Lung (tissue), 12 donors: ENCODE results near the gene ALX3. TPM values are rescaled to one million over a fixed set of nuclear protein-coding genes. Genes with fewer than 3 reads are reported as not detected.

ENCODE experiments used
- ATAC-seq: fragments of 200-7000 bp; cut with Tn5 transposase; one replicate; pipeline ENCODE4 v1.9.1; 2020; ENCODE audit warnings: moderate number of reproducible peaks; ENCODE audit not compliant: insufficient read depth, low FRiP score
- DNase-seq, 3 donors: peaks; one replicate each; pipeline ENCODE4 v3.0.0-alpha.2; 2013 to 2017
- H3K27ac ChIP-seq, 2 donors: one replicate each; pipeline ENCODE4 v1.5.1; 2013; ENCODE audit warnings: mild to moderate bottlenecking in 2 of 2, moderate library complexity in 2 of 2, control low read depth in 1 of 2, inconsistent platforms in 1 of 2, low read depth in 1 of 2, low read length in 1 of 2
- H3K27me3 ChIP-seq, 3 donors: one replicate each; pipeline ENCODE4 v1.5.1; 2013; ENCODE audit warnings: low read length in 2 of 3; ENCODE audit not compliant: control insufficient read depth in 3 of 3, insufficient read depth in 3 of 3
- H3K36me3 ChIP-seq, 4 donors: one replicate each; pipeline ENCODE4 v1.5.1; 2013; ENCODE audit warnings: low read length in 4 of 4, mild to moderate bottlenecking in 1 of 4, moderate library complexity in 1 of 4; ENCODE audit not compliant: control insufficient read depth in 4 of 4, insufficient read depth in 4 of 4
- H3K4me1 ChIP-seq, 5 donors: one replicate each; pipeline ENCODE4 v1.5.1; 2013; ENCODE audit warnings: low read length in 5 of 5, mild to moderate bottlenecking in 2 of 5, moderate library complexity in 1 of 5; ENCODE audit not compliant: control insufficient read depth in 5 of 5, insufficient read depth in 5 of 5
- H3K4me3 ChIP-seq: one replicate; pipeline ENCODE4 v1.5.1; 2013; ENCODE audit warnings: mild to moderate bottlenecking, control low read depth, moderate library complexity
- H3K9ac ChIP-seq, 2 donors: one replicate each; pipeline ENCODE4 v1.5.1; 2013; ENCODE audit warnings: low read length in 2 of 2, control low read depth in 1 of 2; ENCODE audit not compliant: insufficient read depth in 1 of 2
- H3K9me3 ChIP-seq, 4 donors: one replicate each; pipeline ENCODE4 v1.5.1; 2013; ENCODE audit warnings: low read length in 3 of 4, mild to moderate bottlenecking in 1 of 4, moderate library complexity in 1 of 4; ENCODE audit not compliant: control insufficient read depth in 4 of 4, insufficient read depth in 3 of 4
- WGBS, 2 donors: extraction: QIAGEN DNeasy Blood & Tissue Kit; methylation state at CpG; one replicate each; pipeline ENCODE4 v1.1.7; 2013; 5-methylcytosine and 5-hydroxymethylcytosine counted together
- polyA plus RNA-seq, 2 donors: library from polyadenylated mRNA; stranded (reverse); fragments of 200-250 nt; gene quantifications; one replicate each; pipeline ENCODE4 v1.2.1, GENCODE V29; 2013
- total RNA-seq, 2 donors: library from RNA; depleted of rRNA in 1 of 2; stranded (reverse); fragments of >200 nt in 1 of 2; gene quantifications; one replicate each; pipeline ENCODE4 v1.2.1, GENCODE V29; 2014 to 2021
- TF ChIP-seq, protein P1 (sequence below): IDR thresholded peaks from 2 replicates; pipeline ENCODE4 v1.5.1; 2012; ENCODE audit warnings: mild to moderate bottlenecking; ENCODE audit errors: control extremely low read depth, extremely low read depth
- donor health status: control.
- donor health status: control.
- donor health status: Bipolar disorder and iron deficiency.
- donor health status: healthy.
- donor health status: DM: yes; HTN: yes; CAD: no.

The ALX3 gene
- total and polyA plus RNA-seq, 4 donors: 0.13 to 0.16 TPM; not detected in 2

DNA sequence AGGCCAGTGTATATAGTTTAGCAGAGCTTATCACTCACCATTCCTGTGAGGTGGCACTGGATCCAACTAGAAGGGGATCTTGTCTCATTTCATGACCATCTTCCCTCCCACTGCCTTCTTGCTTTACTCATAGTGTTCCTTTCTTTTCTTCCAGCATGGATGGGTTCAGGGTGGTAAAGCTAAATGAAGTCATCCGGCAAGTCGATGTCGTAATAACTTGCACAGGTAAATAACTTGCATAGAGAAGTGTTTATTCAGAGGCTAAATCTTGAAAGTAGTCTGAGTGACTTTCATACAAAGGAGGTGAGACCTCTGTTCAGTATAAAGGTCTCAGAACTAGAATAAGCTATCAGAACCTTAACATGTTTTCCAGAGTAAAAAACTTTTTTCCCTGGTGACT, 52.7 kb downstream of the ALX3 start:
- WGBS, 2 donors: 81 to 97% methylated on average over 3 of the region's 3 CpGs
- peaks cover 41 to 73% (median 55%) of the 10 kb centered on the region in 4 donors for H3K36me3 ChIP-seq
- no peaks in the 10 kb centered on the region for H3K4me1 ChIP-seq
- H3K4me3 ChIP-seq: no peak overlapping the region
- DNase-seq (no peak), ATAC-seq (no peak)
- no peaks in the 10 kb centered on the region for H3K27me3 ChIP-seq
- TF ChIP-seq, protein P1, sequence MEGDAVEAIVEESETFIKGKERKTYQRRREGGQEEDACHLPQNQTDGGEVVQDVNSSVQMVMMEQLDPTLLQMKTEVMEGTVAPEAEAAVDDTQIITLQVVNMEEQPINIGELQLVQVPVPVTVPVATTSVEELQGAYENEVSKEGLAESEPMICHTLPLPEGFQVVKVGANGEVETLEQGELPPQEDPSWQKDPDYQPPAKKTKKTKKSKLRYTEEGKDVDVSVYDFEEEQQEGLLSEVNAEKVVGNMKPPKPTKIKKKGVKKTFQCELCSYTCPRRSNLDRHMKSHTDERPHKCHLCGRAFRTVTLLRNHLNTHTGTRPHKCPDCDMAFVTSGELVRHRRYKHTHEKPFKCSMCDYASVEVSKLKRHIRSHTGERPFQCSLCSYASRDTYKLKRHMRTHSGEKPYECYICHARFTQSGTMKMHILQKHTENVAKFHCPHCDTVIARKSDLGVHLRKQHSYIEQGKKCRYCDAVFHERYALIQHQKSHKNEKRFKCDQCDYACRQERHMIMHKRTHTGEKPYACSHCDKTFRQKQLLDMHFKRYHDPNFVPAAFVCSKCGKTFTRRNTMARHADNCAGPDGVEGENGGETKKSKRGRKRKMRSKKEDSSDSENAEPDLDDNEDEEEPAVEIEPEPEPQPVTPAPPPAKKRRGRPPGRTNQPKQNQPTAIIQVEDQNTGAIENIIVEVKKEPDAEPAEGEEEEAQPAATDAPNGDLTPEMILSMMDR: no peak
- no peaks in the 10 kb centered on the region for H3K9me3 ChIP-seq
- no peak overlapping the region for H3K9ac ChIP-seq
- H3K27ac ChIP-seq: no peak overlapping the region

DNA sequence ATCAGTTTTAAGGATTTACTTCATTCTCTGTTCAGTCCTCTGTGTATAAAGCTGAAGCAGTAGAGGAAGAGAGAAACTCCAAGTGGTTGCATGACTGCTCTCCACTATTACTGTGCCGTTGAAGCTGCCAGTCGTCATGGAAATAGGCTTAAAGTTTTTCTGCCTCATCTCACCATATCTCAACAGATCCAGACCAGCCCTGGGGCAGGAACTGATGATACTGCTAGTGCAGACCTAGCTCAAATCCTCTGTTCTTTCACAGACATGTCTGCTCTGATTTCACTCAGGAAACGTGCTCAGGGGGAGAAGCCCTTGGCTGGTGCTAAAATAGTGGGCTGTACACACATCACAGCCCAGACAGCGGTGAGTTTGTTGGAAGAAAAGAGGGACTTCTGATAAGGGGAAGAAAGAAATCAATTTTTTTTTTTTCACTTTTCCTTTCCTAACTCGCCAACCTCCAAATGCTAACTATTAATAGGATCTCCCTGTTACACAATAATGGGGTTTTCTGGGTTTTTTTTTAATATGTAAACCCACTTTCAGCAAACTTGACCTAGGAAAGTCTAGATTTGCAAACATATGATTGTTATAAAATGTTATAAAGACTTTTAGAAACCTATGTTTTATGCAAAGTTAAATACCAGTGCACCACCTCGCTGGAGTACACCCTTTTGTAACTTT, 58.2 kb downstream of the ALX3 start:
- DNase-seq: no peak
- H3K9me3 ChIP-seq: no peaks in the 10 kb centered on the region
- H3K9ac ChIP-seq: no peak overlapping the region
- no peak overlapping the region for H3K27ac ChIP-seq
- TF ChIP-seq, protein P1: no peak
- no peaks in the 10 kb centered on the region for H3K27me3 ChIP-seq
- ATAC-seq: no peak
- no peak overlapping the region for H3K4me3 ChIP-seq
- WGBS, 2 donors: 81 to 86% methylated on average over 6 of the region's 6 CpGs
- peaks cover 25 to 61% (median 45%) of the 10 kb centered on the region in 4 donors for H3K36me3 ChIP-seq
- H3K4me1 ChIP-seq: peaks cover 0 to 3% (median 0%) of the 10 kb centered on the region in 5 donors

DNA sequence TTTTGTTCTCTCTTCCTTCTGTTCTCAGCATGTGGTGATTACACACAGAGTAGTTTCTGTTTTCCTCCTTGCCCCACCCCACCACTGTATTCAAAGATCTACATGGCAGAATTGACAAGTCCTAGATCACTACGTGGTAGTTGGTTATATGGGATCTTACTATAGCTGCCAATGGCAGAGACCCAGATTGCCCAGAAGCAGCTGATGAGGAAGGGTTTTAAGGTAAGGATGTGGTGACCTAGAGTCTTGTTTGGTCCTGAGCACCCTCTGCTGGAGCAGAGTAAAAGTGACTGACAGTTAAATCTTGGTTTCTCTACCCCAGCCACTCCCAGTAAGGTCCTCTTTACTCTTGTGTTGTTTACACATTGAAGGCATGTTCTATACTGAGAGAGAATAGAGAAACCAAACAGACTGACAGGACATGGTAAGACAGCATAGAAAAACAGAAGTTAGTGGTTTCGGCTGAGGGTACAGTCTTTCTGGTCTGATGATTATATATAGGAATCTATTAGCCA, 58.9 kb downstream of the ALX3 start:
- TF ChIP-seq, protein P1: peak; percentile 25
- peak; percentile 66 for ATAC-seq
- Histone ChIP-seq H3K36me3 (peaks cover 23 to 55% (median 39%) of the 10 kb centered on the region in 4 donors), H3K4me1 (peaks cover 0 to 9% (median 0%) of the 10 kb centered on the region in 5 donors), H3K4me3 (no peak overlapping the region), H3K27ac (no peak overlapping the region), H3K27me3 (no peaks in the 10 kb centered on the region), H3K9ac (no peak overlapping the region), H3K9me3 (no peaks in the 10 kb centered on the region)
- 37 to 41% methylated on average over 2 of the region's 2 CpGs for WGBS, 2 donors
- peak; percentile 17 to 56 (median 43) for DNase-seq

Other genes with a start within 250 kb of the ALX3 start
- 10 to 100 TPM; 24.7 to 65.3 TPM for gene CSF1, start 159.8 kb downstream of the ALX3 start, total RNA-seq
- 10 to 100 TPM; 13.5 to 32.2 TPM for gene CSF1, start 159.8 kb downstream of the ALX3 start, polyA plus RNA-seq
- 10 to 100 TPM; 65.8 to 77.7 TPM for gene AHCYL1, start 85.9 kb downstream of the ALX3 start, total RNA-seq
- 10 to 100 TPM; 44.4 to 46.8 TPM for gene AHCYL1, start 85.9 kb downstream of the ALX3 start, polyA plus RNA-seq
- 10 to 100 TPM; 36.1 to 68.2 TPM for gene STRIP1, start 36.0 kb downstream of the ALX3 start, total RNA-seq
- 10 to 100 TPM; 11.7 to 20.8 TPM for gene STRIP1, start 36.0 kb downstream of the ALX3 start, polyA plus RNA-seq
- gene UBL4B, start 41.8 kb upstream of the ALX3 start, total RNA-seq: not detected
- gene UBL4B, start 41.8 kb upstream of the ALX3 start, polyA plus RNA-seq: not detected
- under 1 TPM; 0.03 to 0.09 TPM for gene SLC6A17, start 79.8 kb upstream of the ALX3 start, total RNA-seq
- under 1 TPM; 0.02 to 0.03 TPM for gene SLC6A17, start 79.8 kb upstream of the ALX3 start, polyA plus RNA-seq
- 1 to 10 TPM; 3.8 to 9.2 TPM for gene KCNC4, start 139.6 kb upstream of the ALX3 start, total RNA-seq
- gene KCNC4, start 139.6 kb upstream of the ALX3 start, polyA plus RNA-seq: 1 to 10 TPM; 3.1 to 3.2 TPM